ENCODE measurements around the gene RAB4B.

- TF ChIP-seq POLR2A (IDR thresholded peaks at IDR 0.05) (no peak), POLR2AphosphoS5 (IDR thresholded peaks at IDR 0.05) (no peak), CTCF (IDR thresholded peaks at IDR 0.05) (no peak)
Measured at GRCh38 chr19:40759352-40759751, 18.7 kb upstream of the RAB4B start.
